Uterus (tissue), 2 donors: ENCODE data around the gene BHLHE40.

Experiments
- CTCF ChIP-seq, 4 experiments: fragments of 200-600 bp in 2 of 4; fragments of 450-650 bp in 2 of 4; sonication (generic) in 2 of 4; IDR thresholded peaks; one replicate each; pipeline ENCODE4 v1.5.1; 2016 to 2019; ENCODE audit warnings: antibody characterized with exemption in 4 of 4, mild to moderate bottlenecking in 2 of 4, moderate library complexity in 1 of 4
- POLR2A ChIP-seq, 2 donors: fragments of 450-650 bp; IDR thresholded peaks; one replicate each; pipeline ENCODE4 v1.6.1; 2016; ENCODE audit warnings: antibody characterized with exemption in 2 of 2, mild to moderate bottlenecking in 1 of 2, moderate library complexity in 1 of 2

GRCh38 chr3:4996771-4997291, 17.6 kb downstream of the BHLHE40 start:
- no peak for TF ChIP-seq CTCF (IDR thresholded peaks at IDR 0.05)
- no peak for TF ChIP-seq POLR2A (IDR thresholded peaks at IDR 0.05)
